HepG2 (cell line): ENCODE results near the gene PTPRU. TPM values are rescaled to one million over a fixed set of nuclear protein-coding genes. Genes with fewer than 3 reads are reported as not detected.

Experiments
- AGO2 ChIP-seq: fragments of 200-400 bp; formaldehyde crosslinking; optimal IDR thresholded peaks from 2 replicates; pipeline ENCODE3; 2017; ENCODE audit warnings: mild to moderate bottlenecking, low read depth, low read length, moderate library complexity
- CREM ChIP-seq, 2 experiments: sonication (generic) in 1 of 2; formaldehyde crosslinking in 1 of 2; IDR thresholded peaks; 2 replicates each; pipeline versions ENCODE4 v1.4.0 to v1.6.1; 2016 to 2020; ENCODE audit warnings: antibody characterized with exemption in 1 of 2, mild to moderate bottlenecking in 1 of 2, missing genetic modification reagents in 1 of 2
- DNMT3B ChIP-seq: conservative IDR thresholded peaks from 2 replicates; pipeline ENCODE4 v1.6.1; 2016; ENCODE audit warnings: missing biosample characterization, control low read depth
- IRF1 ChIP-seq: sonication (generic); formaldehyde crosslinking; IDR thresholded peaks from 2 replicates; pipeline ENCODE4 v1.4.0; 2020; ENCODE audit warnings: low read depth, mild to moderate bottlenecking, missing genetic modification reagents
- ISL2 ChIP-seq: sonication (generic); formaldehyde crosslinking; IDR thresholded peaks from 2 replicates; pipeline ENCODE4 v1.5.0; 2020; ENCODE audit warnings: missing genetic modification reagents
- KLF11 ChIP-seq: IDR thresholded peaks from 2 replicates; pipeline ENCODE4 v1.6.1; 2016; ENCODE audit warnings: missing compliant biosample characterization
- MLX ChIP-seq: IDR thresholded peaks from 2 replicates; pipeline ENCODE4 v1.6.1; 2016
- NR2C2 ChIP-seq: sonication (generic); formaldehyde crosslinking; IDR thresholded peaks from 2 replicates; pipeline ENCODE4 v1.4.0; 2020; ENCODE audit warnings: missing genetic modification reagents, mild to moderate bottlenecking, moderate library complexity, borderline replicate concordance
- POGK ChIP-seq: sonication (generic); formaldehyde crosslinking; conservative IDR thresholded peaks from 2 replicates; pipeline ENCODE4 v1.8.0; 2022; ENCODE audit warnings: mild to moderate bottlenecking, moderate library complexity, missing genetic modification reagents
- PTBP1 ChIP-seq: fragments of 200-400 bp; formaldehyde crosslinking; IDR thresholded peaks from 2 replicates; pipeline ENCODE4 v1.6.1; 2018; ENCODE audit warnings: low read length, low read depth; ENCODE audit not compliant: poor library complexity, severe bottlenecking
- RXRA ChIP-seq: sonication (generic); formaldehyde crosslinking; IDR thresholded peaks from 2 replicates; pipeline ENCODE4 v1.5.1; 2020; ENCODE audit warnings: missing genetic modification reagents
- SKI ChIP-seq: fragments of 450-650 bp; IDR thresholded peaks from one replicate; pipeline ENCODE4 v1.6.1; 2018; ENCODE audit warnings: mild to moderate bottlenecking; ENCODE audit not compliant: partially characterized antibody
- SMAD3 ChIP-seq: sonication (generic); formaldehyde crosslinking; IDR thresholded peaks from 2 replicates; pipeline ENCODE4 v1.4.0; 2020; ENCODE audit warnings: missing genetic modification reagents
- SNAPC5 ChIP-seq: sonication (generic); formaldehyde crosslinking; IDR thresholded peaks from 2 replicates; pipeline ENCODE4 v1.8.1; 2023; ENCODE audit warnings: mild to moderate bottlenecking, missing genetic modification reagents, borderline replicate concordance
- SPEN ChIP-seq: sonication (generic); formaldehyde crosslinking; IDR thresholded peaks from 2 replicates; pipeline ENCODE4 v1.5.1; 2020; ENCODE audit warnings: low read depth, mild to moderate bottlenecking, missing genetic modification reagents
- THAP7 ChIP-seq: sonication (generic); formaldehyde crosslinking; IDR thresholded peaks from 2 replicates; pipeline ENCODE4 v1.8.1; 2023; ENCODE audit warnings: mild to moderate bottlenecking, missing genetic modification reagents
- THYN1 ChIP-seq: sonication (generic); formaldehyde crosslinking; IDR thresholded peaks from 2 replicates; pipeline ENCODE4 v1.8.1; 2023; ENCODE audit warnings: low read depth, mild to moderate bottlenecking, moderate library complexity, missing genetic modification reagents, borderline replicate concordance
- ZC3H4 ChIP-seq: sonication (generic); formaldehyde crosslinking; IDR thresholded peaks from 2 replicates; pipeline ENCODE4 v1.4.0; 2020; ENCODE audit warnings: missing genetic modification reagents, borderline replicate concordance
- ZNF207 ChIP-seq: fragments of 450-650 bp; IDR thresholded peaks from 2 replicates; pipeline ENCODE4 v1.6.1; 2016; ENCODE audit warnings: antibody characterized with exemption, borderline replicate concordance
- ZNF280D ChIP-seq: sonication (generic); formaldehyde crosslinking; IDR thresholded peaks from 2 replicates; pipeline ENCODE4 v1.5.1; 2020; ENCODE audit warnings: mild to moderate bottlenecking, missing genetic modification reagents
- ZNF441 ChIP-seq: sonication (generic); formaldehyde crosslinking; IDR thresholded peaks from 2 replicates; pipeline ENCODE4 v1.7.0; 2021; ENCODE audit warnings: missing genetic modification reagents, borderline replicate concordance
- ZNF446 ChIP-seq: sonication (generic); formaldehyde crosslinking; IDR thresholded peaks from 2 replicates; pipeline ENCODE4 v1.5.0; 2020; ENCODE audit warnings: mild to moderate bottlenecking, missing genetic modification reagents
- polyA plus RNA-seq, 8 experiments: library from polyadenylated mRNA; depleted of rRNA in 3 of 8; stranded (reverse) in 7 of 8; unstranded in 1 of 8; fragments of >200 nt; fragmentation: Illumina TruSeq in 4 of 8; extraction: Trizol in 4 of 8; gene quantifications; 2 replicates each; pipeline versions ENCODE4 v1.2.1 to v1.2.3, GENCODE V29; 2011 to 2016; ENCODE audit warnings: low read depth in 4 of 8, missing spikeins in 1 of 8, mixed read lengths in 1 of 8; ENCODE audit not compliant: insufficient read depth in 1 of 8
- total RNA-seq, 5 experiments: library from RNA; depleted of rRNA; stranded (reverse); fragments of >200 nt; fragmentation: Illumina TruSeq; extraction: Trizol; gene quantifications; 2 replicates each; pipeline ENCODE4 v1.2.3, GENCODE V29; 2016; ENCODE audit warnings: low read depth in 1 of 5

Gene PTPRU
- total and polyA plus RNA-seq, 2 of the 13 experiments (the other 11 are each of a cell fraction or from before 2014, with no cell fraction given): 21.6 to 22.3 TPM

- 0 out of 2 replicates have a peak, but pooled peaks have one; percentile 59 for TF ChIP-seq ZNF446 (CRISPR knock-in tag)
- TF ChIP-seq AGO2: peak; percentile 40
- peak; percentile 57; the same call in 1 of the 2 replicates for TF ChIP-seq ISL2 (CRISPR knock-in tag)
- no peak for TF ChIP-seq ZNF207
- peak; percentile 15 for TF ChIP-seq SKI
- TF ChIP-seq ZC3H4 (CRISPR knock-in tag): no peak
- TF ChIP-seq SNAPC5 (CRISPR knock-in tag): no peak
- peak; percentile 64; the same call in 1 of the 2 replicates for TF ChIP-seq THAP7
- TF ChIP-seq POGK (CRISPR knock-in tag): peak; percentile 81
- TF ChIP-seq CREM (IDR thresholded peaks at IDR 0.05): peak; percentile 97
- TF ChIP-seq CREM (CRISPR knock-in tag; IDR thresholded peaks at IDR 0.05): peak; percentile 76
- TF ChIP-seq RXRA (CRISPR knock-in tag): no peak; the same call in 1 of the 2 replicates
- TF ChIP-seq SPEN (CRISPR knock-in tag): peak; percentile 82
- no peak for TF ChIP-seq NR2C2
- TF ChIP-seq IRF1 (CRISPR knock-in tag): no peak
- TF ChIP-seq PTBP1: no peak
- peak; percentile 70 for TF ChIP-seq DNMT3B (CRISPR knock-in tag)
- TF ChIP-seq THYN1: no peak
- no peak for TF ChIP-seq ZNF280D (CRISPR knock-in tag)
- TF ChIP-seq KLF11 (CRISPR knock-in tag): 0 out of 2 replicates have a peak, but pooled peaks have one; percentile 63
- TF ChIP-seq MLX: peak; percentile 39; the same call in 1 of the 2 replicates
- TF ChIP-seq SMAD3: no peak
- TF ChIP-seq ZNF441: peak; percentile 74; the same call in 1 of the 2 replicates
Observed at GRCh38 chr1:29230553-29231378, 5.6 kb upstream of the PTPRU start, which contains the start of gene MECR (continued).
